Liver (tissue), 3 donors: ENCODE measurements around the gene KLK2.

ENCODE experiments used
- CTCF ChIP-seq: fragments of 150-350 bp; IDR thresholded peaks from 2 replicates; pipeline ENCODE4 v1.5.1; 2017; ENCODE audit warnings: improper control_type of control experiment, low read depth, low read length; ENCODE audit not compliant: missing input control
- EGR1 ChIP-seq, 2 donors: IDR thresholded peaks; 2 replicates each; pipeline ENCODE4 v1.6.1; 2016 to 2018; ENCODE audit warnings: antibody characterized with exemption in 2 of 2, low read depth in 2 of 2
- FOXA1 ChIP-seq: IDR thresholded peaks from 2 replicates; pipeline ENCODE4 v1.6.1; 2016; ENCODE audit warnings: antibody characterized with exemption
- GABPA ChIP-seq, 2 donors: IDR thresholded peaks in 1 of 2; conservative IDR thresholded peaks in 1 of 2; 2 replicates each; pipeline ENCODE4 v1.6.1; 2016; ENCODE audit warnings: antibody characterized with exemption in 2 of 2, mild to moderate bottlenecking in 1 of 2, moderate library complexity in 1 of 2
- HNF4G ChIP-seq: IDR thresholded peaks from 2 replicates; pipeline ENCODE4 v1.6.1; 2016; ENCODE audit warnings: antibody characterized with exemption
- JUND ChIP-seq, 2 donors: IDR thresholded peaks; 2 replicates each; pipeline ENCODE4 v1.6.1; 2016; ENCODE audit warnings: antibody characterized with exemption in 2 of 2
- MAX ChIP-seq: IDR thresholded peaks from 2 replicates; pipeline ENCODE4 v1.6.1; 2016; ENCODE audit warnings: antibody characterized with exemption
- RAD21 ChIP-seq, 2 donors: IDR thresholded peaks; 2 replicates each; pipeline ENCODE4 v1.6.1; 2016; ENCODE audit warnings: antibody characterized with exemption in 2 of 2, mild to moderate bottlenecking in 2 of 2
- RXRA ChIP-seq, 2 donors: IDR thresholded peaks; 2 replicates each; pipeline ENCODE4 v1.6.1; 2017 to 2018; ENCODE audit warnings: antibody characterized with exemption in 2 of 2, mild to moderate bottlenecking in 1 of 2
- SP1 ChIP-seq: IDR thresholded peaks from 2 replicates; pipeline ENCODE4 v1.6.1; 2018; ENCODE audit warnings: antibody characterized with exemption, mild to moderate bottlenecking
- TAF1 ChIP-seq: conservative IDR thresholded peaks from 2 replicates; pipeline ENCODE4 v1.6.1; 2016; ENCODE audit warnings: antibody characterized with exemption, mild to moderate bottlenecking
- YY1 ChIP-seq: IDR thresholded peaks from 2 replicates; pipeline ENCODE4 v1.6.1; 2016; ENCODE audit warnings: antibody characterized with exemption, mild to moderate bottlenecking
- ZBTB33 ChIP-seq: IDR thresholded peaks from 2 replicates; pipeline ENCODE4 v1.6.1; 2016; ENCODE audit warnings: antibody characterized with exemption
- TF ChIP-seq, protein P1 (sequence below): IDR thresholded peaks from 2 replicates; pipeline ENCODE4 v1.6.1; 2016; ENCODE audit warnings: antibody characterized with exemption, mild to moderate bottlenecking
- donor health status: healthy.
- donor health status: healthy.

DNA sequence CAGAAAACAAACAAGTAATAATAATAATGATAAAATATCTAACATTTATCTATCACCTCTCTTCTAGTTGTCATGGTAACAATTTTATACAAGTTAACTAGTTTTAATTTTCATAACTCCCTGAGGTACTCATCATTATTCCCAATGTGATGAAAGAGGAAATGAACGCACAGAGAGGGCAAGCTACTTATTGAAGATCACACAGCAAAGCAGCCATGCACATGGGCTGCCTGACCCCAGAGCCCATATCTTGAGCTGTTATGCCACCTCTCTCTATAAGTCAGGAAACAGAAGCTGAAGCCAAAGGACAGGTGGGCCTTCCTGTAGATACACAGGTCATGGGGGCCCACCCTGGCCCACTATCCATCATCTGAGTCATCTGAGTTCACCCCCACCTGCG, 42.8 kb downstream of the KLK2 start:
- TF ChIP-seq CTCF, result no peak
- no peak for TF ChIP-seq YY1
- TF ChIP-seq ZBTB33, result no peak
- no peak for TF ChIP-seq TAF1
- no peak for TF ChIP-seq GABPA (IDR thresholded peaks at IDR 0.05 in 1 of 2, conservative IDR thresholded peaks at IDR 0.05 in 1 of 2)
- no peak for TF ChIP-seq MAX
- no peak for TF ChIP-seq RAD21 (IDR thresholded peaks at IDR 0.05)
- no peak for TF ChIP-seq RXRA (IDR thresholded peaks at IDR 0.05)
- TF ChIP-seq, protein P1, sequence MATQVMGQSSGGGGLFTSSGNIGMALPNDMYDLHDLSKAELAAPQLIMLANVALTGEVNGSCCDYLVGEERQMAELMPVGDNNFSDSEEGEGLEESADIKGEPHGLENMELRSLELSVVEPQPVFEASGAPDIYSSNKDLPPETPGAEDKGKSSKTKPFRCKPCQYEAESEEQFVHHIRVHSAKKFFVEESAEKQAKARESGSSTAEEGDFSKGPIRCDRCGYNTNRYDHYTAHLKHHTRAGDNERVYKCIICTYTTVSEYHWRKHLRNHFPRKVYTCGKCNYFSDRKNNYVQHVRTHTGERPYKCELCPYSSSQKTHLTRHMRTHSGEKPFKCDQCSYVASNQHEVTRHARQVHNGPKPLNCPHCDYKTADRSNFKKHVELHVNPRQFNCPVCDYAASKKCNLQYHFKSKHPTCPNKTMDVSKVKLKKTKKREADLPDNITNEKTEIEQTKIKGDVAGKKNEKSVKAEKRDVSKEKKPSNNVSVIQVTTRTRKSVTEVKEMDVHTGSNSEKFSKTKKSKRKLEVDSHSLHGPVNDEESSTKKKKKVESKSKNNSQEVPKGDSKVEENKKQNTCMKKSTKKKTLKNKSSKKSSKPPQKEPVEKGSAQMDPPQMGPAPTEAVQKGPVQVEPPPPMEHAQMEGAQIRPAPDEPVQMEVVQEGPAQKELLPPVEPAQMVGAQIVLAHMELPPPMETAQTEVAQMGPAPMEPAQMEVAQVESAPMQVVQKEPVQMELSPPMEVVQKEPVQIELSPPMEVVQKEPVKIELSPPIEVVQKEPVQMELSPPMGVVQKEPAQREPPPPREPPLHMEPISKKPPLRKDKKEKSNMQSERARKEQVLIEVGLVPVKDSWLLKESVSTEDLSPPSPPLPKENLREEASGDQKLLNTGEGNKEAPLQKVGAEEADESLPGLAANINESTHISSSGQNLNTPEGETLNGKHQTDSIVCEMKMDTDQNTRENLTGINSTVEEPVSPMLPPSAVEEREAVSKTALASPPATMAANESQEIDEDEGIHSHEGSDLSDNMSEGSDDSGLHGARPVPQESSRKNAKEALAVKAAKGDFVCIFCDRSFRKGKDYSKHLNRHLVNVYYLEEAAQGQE, result no peak
- TF ChIP-seq EGR1 (IDR thresholded peaks at IDR 0.05; ENCODE audit: low read depth in 2 of 2), result no peak
- no peak for TF ChIP-seq SP1
- TF ChIP-seq HNF4G, result no peak
- no peak for TF ChIP-seq FOXA1
- TF ChIP-seq JUND (IDR thresholded peaks at IDR 0.05), result no peak
